Loucy (cell line): ENCODE measurements around the gene ALG6.

Experiments used
- EZH2phosphoT487 ChIP-seq: fragments of 200-600 bp; IDR thresholded peaks from 2 replicates; pipeline ENCODE4 v1.6.1; 2018; ENCODE audit warnings: antibody characterized with exemption, mild to moderate bottlenecking, moderate library complexity, borderline replicate concordance
- TF ChIP-seq, protein P1 (sequence below): fragments of 200-600 bp; sonication (generic); conservative IDR thresholded peaks from 2 replicates; pipeline ENCODE4 v1.5.1; 2014; ENCODE audit warnings: mild to moderate bottlenecking, antibody characterized with exemption, low read length

DNA sequence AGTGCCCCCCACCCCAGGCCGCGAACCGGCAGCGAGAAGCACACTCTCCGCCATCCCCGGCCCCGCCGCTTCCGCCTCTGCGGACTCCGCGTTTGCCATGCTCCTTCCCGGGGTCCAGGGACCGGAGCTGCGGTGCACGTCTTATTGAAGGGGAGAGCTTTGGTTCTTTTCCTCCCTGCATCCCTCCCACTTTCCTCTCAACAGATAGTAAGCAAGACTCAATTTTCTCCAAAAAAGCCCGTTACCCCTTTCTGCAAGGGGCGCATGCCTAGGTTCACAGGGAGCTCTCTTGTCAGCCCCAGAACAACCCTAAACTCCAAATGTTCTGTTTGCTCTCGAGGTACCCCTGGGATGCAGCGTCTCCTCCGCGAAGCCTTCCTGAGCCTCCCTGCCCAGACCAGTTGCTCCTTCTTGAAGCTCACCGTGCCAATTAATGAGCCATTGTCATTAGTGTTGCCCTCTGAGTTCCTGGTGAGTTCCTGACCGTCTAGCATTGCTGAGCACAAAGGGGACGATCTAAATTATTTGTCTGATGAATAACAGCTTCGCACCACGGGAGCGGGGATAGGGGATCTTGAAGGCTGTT lies 37.0 kb upstream of the ALG6 start:
- TF ChIP-seq, protein P1, sequence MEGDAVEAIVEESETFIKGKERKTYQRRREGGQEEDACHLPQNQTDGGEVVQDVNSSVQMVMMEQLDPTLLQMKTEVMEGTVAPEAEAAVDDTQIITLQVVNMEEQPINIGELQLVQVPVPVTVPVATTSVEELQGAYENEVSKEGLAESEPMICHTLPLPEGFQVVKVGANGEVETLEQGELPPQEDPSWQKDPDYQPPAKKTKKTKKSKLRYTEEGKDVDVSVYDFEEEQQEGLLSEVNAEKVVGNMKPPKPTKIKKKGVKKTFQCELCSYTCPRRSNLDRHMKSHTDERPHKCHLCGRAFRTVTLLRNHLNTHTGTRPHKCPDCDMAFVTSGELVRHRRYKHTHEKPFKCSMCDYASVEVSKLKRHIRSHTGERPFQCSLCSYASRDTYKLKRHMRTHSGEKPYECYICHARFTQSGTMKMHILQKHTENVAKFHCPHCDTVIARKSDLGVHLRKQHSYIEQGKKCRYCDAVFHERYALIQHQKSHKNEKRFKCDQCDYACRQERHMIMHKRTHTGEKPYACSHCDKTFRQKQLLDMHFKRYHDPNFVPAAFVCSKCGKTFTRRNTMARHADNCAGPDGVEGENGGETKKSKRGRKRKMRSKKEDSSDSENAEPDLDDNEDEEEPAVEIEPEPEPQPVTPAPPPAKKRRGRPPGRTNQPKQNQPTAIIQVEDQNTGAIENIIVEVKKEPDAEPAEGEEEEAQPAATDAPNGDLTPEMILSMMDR, result no peak
- TF ChIP-seq EZH2phosphoT487, result no peak
